Spleen (tissue), 11 donors: ENCODE results near the gene DRGX. TPM values are rescaled to one million over a fixed set of nuclear protein-coding genes. Genes with fewer than 3 reads are reported as not detected.

Experiments used
- DNase-seq: peaks from one replicate; pipeline ENCODE4 v3.0.0-alpha.2; 2020
- H3K27ac ChIP-seq, 8 donors: fragments of 200-600 bp; sonication (generic) in 7 of 8; 1 replicate in 4 of 8; 2 replicates in 4 of 8; pipeline versions ENCODE4 v1.5.0 to v1.8.0; 2016 to 2021; ENCODE audit warnings: inconsistent platforms in 4 of 8, mild to moderate bottlenecking in 4 of 8, moderate library complexity in 1 of 8
- H3K27me3 ChIP-seq, 7 donors: fragments of 200-600 bp; sonication (generic) in 6 of 7; replicated peaks in 1 of 7; 1 replicate in 4 of 7; 2 replicates in 3 of 7; pipeline versions ENCODE4 v1.5.0 to v1.8.0; 2016 to 2021; ENCODE audit warnings: inconsistent platforms in 3 of 7, mild to moderate bottlenecking in 1 of 7
- H3K36me3 ChIP-seq, 6 donors: fragments of 200-600 bp; sonication (generic) in 5 of 6; 1 replicate in 4 of 6; 2 replicates in 2 of 6; pipeline versions ENCODE4 v1.5.0 to v1.8.0; 2016 to 2021; ENCODE audit warnings: inconsistent platforms in 2 of 6
- H3K4me1 ChIP-seq, 6 donors: fragments of 200-600 bp; sonication (generic) in 5 of 6; 1 replicate in 3 of 6; 2 replicates in 3 of 6; pipeline versions ENCODE4 v1.5.0 to v1.8.0; 2016 to 2021; ENCODE audit warnings: inconsistent platforms in 3 of 6
- H3K4me3 ChIP-seq, 8 donors: fragments of 200-600 bp; sonication (generic) in 7 of 8; 1 replicate in 4 of 8; 2 replicates in 4 of 8; pipeline versions ENCODE4 v1.5.0 to v1.8.0; 2016 to 2021; ENCODE audit warnings: inconsistent platforms in 4 of 8, mild to moderate bottlenecking in 4 of 8, moderate library complexity in 2 of 8
- H3K9me3 ChIP-seq, 8 donors: fragments of 200-600 bp; sonication (generic) in 7 of 8; 1 replicate in 4 of 8; 2 replicates in 4 of 8; pipeline versions ENCODE4 v1.5.0 to v1.8.0; 2016 to 2021; ENCODE audit warnings: inconsistent platforms in 4 of 8
- CTCF ChIP-seq, 11 experiments: fragments of 200-600 bp in 7 of 11; fragments of 450-650 bp in 4 of 11; sonication (generic) in 4 of 11; IDR thresholded peaks in 8 of 11; conservative IDR thresholded peaks in 3 of 11; 1 replicate in 7 of 11; 2 replicates in 4 of 11; pipeline versions ENCODE4 v1.4.0 to v1.8.0; 2016 to 2021; ENCODE audit warnings: antibody characterized with exemption in 11 of 11, inconsistent platforms in 4 of 11, mild to moderate bottlenecking in 1 of 11
- POLR2A ChIP-seq, 3 donors: fragments of 450-650 bp; IDR thresholded peaks; one replicate each; pipeline ENCODE4 v1.5.1; 2017; ENCODE audit warnings: antibody characterized with exemption in 3 of 3, mild to moderate bottlenecking in 1 of 3
- POLR2AphosphoS5 ChIP-seq, 3 donors: sonication (generic); formaldehyde crosslinking; IDR thresholded peaks; one replicate each; pipeline ENCODE4 v1.5.1; 2017; ENCODE audit warnings: antibody characterized with exemption in 3 of 3
- WGBS, 5 donors: extraction: QIAGEN DNeasy Blood & Tissue Kit in 3 of 5; methylation state at CpG; one replicate each; pipeline versions ENCODE4 v1.1.5 to v1.1.7; 2013 to 2018; 5-methylcytosine and 5-hydroxymethylcytosine counted together
- intact Hi-C: fragments of 100-400 bp; cut with DNase I; formaldehyde crosslinking; loops from one replicate; pipeline ENCODE4 v1.15.0; 2023; ENCODE audit warnings: low total_unique reads
- polyA plus RNA-seq, 3 donors: library from polyadenylated mRNA; stranded (reverse); fragments of 200-250 nt; gene quantifications; one replicate each; pipeline ENCODE4 v1.2.1, GENCODE V29; 2013
- total RNA-seq, 7 donors: library from RNA; depleted of rRNA in 3 of 7; stranded (reverse); fragments of >200 nt in 3 of 7; fragmentation: NEBNext Ultra II Directional in 4 of 7; extraction: Animal tissue kit (Norgen Biotek cat#: 25700) in 4 of 7; gene quantifications; one replicate each; pipeline versions ENCODE4 v1.1.0 to v1.2.1, GENCODE V29; 2016 to 2021
- donor health status: healthy with polysubstance abuse.
- donor health status: DM: no; HTN: no; CAD: no; lungs with moderate emphysema.
- donor health status: DM: no; HTN: no; CAD: no.
- donor health status: Bipolar disorder and iron deficiency.
- donor health status: healthy.
- donor health status: DM: no; HTN: no; CAD: no.
- donor health status: DM: yes; HTN: yes; CAD: no.

DRGX gene
- total and polyA plus RNA-seq, 10 donors: 0.03 to 0.11 TPM; not detected in 8

GRCh38 chr10:49370326-49371100 lies 25.4 kb downstream of the DRGX start:
- Histone ChIP-seq H3K27me3 (peaks cover 0 to 34% (median 0%) of the 10 kb centered on the region in 7 donors), H3K27ac (no peak overlapping the region), H3K9me3 (no peaks in the 10 kb centered on the region), H3K4me1 (no peaks in the 10 kb centered on the region), H3K4me3 (no peak overlapping the region), H3K36me3 (no peaks in the 10 kb centered on the region)
- intact Hi-C loops: no loop called here
- WGBS, 5 donors: 81 to 92% (median 88%) methylated on average over 8 of the region's 8 CpGs
- no peak for TF ChIP-seq POLR2A (IDR thresholded peaks at IDR 0.05)
- TF ChIP-seq POLR2AphosphoS5 (IDR thresholded peaks at IDR 0.05): no peak
- TF ChIP-seq CTCF (IDR thresholded peaks at IDR 0.05 in 8 of 11, conservative IDR thresholded peaks at IDR 0.05 in 3 of 11): no peak
- DNase-seq: no peak

- Histone ChIP-seq H3K27me3 (peaks cover 0 to 41% (median 0%) of the 10 kb centered on the region in 7 donors), H3K4me3 (no peak overlapping the region), H3K36me3 (no peaks in the 10 kb centered on the region), H3K4me1 (no peaks in the 10 kb centered on the region), H3K9me3 (no peaks in the 10 kb centered on the region), H3K27ac (no peak overlapping the region)
- DNase-seq: no peak
- intact Hi-C loops: no loop called here
- WGBS, 5 donors: 63 to 78% (median 70%) methylated on average over 14 of the region's 14 CpGs
- TF ChIP-seq POLR2AphosphoS5 (IDR thresholded peaks at IDR 0.05) (no peak), CTCF (IDR thresholded peaks at IDR 0.05 in 8 of 11, conservative IDR thresholded peaks at IDR 0.05 in 3 of 11) (no peak), POLR2A (IDR thresholded peaks at IDR 0.05) (no peak)
These were observed 26.4 kb downstream of the DRGX start for GRCh38 chr10:49369216-49370162.

- no peak overlapping the region for H3K4me3 ChIP-seq
- no peaks in the 10 kb centered on the region for H3K36me3 ChIP-seq
- intact Hi-C loops: no loop called here
- no peaks in the 10 kb centered on the region for H3K9me3 ChIP-seq
- H3K27me3 ChIP-seq: peaks cover 0 to 47% (median 0%) of the 10 kb centered on the region in 7 donors
- WGBS, 5 donors: 83 to 100% (median 87%) methylated on average over 4 of the region's 4 CpGs
- DNase-seq: no peak
- H3K4me1 ChIP-seq: no peaks in the 10 kb centered on the region
- no peak overlapping the region for H3K27ac ChIP-seq
- TF ChIP-seq CTCF (IDR thresholded peaks at IDR 0.05 in 8 of 11, conservative IDR thresholded peaks at IDR 0.05 in 3 of 11) (no peak), POLR2AphosphoS5 (IDR thresholded peaks at IDR 0.05) (no peak), POLR2A (IDR thresholded peaks at IDR 0.05) (no peak)
These were observed 27.6 kb downstream of the DRGX start for GRCh38 chr10:49368256-49368655.

- no peaks in the 10 kb centered on the region for H3K36me3 ChIP-seq
- H3K27me3 ChIP-seq: peaks cover 0 to 50% (median 0%) of the 10 kb centered on the region in 7 donors
- no peaks in the 10 kb centered on the region for H3K4me1 ChIP-seq
- no peak overlapping the region for H3K4me3 ChIP-seq
- no peak overlapping the region for H3K27ac ChIP-seq
- no peak for DNase-seq
- intact Hi-C loops: no loop called here
- 47 to 62% (median 55%) methylated on average over 5 of the region's 5 CpGs for WGBS, 5 donors
- H3K9me3 ChIP-seq: no peaks in the 10 kb centered on the region
- TF ChIP-seq CTCF (IDR thresholded peaks at IDR 0.05 in 8 of 11, conservative IDR thresholded peaks at IDR 0.05 in 3 of 11) (no peak), POLR2AphosphoS5 (IDR thresholded peaks at IDR 0.05) (no peak), POLR2A (IDR thresholded peaks at IDR 0.05) (no peak)
These were observed 28.3 kb downstream of the DRGX start for GRCh38 chr10:49367600-49367999.
